Measurements from ENCODE around the gene TMEM255A. TPM values are rescaled to one million over a fixed set of nuclear protein-coding genes. Genes with fewer than 3 reads are reported as not detected.

TMEM255A gene
- total and polyA plus RNA-seq, 12 donors = 0.09 to 1.3 (median 0.30) TPM; not detected in 1

GRCh38 chrX:120334151-120334550, 22.9 kb upstream of the TMEM255A start:
- TF ChIP-seq CTCF (IDR thresholded peaks at IDR 0.05) = peak in 1 of 9 donors; percentile 17
- Histone ChIP-seq H3K27ac (no peak overlapping the region), H3K27me3 (no peaks in the 10 kb centered on the region), H3K9me3 (peaks cover 0 to 46% (median 16%) of the 10 kb centered on the region in 11 donors), H3K4me3 (no peak overlapping the region), H3K4me1 (no peaks in the 10 kb centered on the region), H3K36me3 (no peaks in the 10 kb centered on the region)
- WGBS, 2 donors = 33 to 70% methylated on average over 2 of the region's 2 CpGs
- no peak for ATAC-seq
- DNase-seq = no peak
- intact Hi-C loops (cut with DNase I) = no loop called here

GRCh38 chrX:120332394-120332793, 21.1 kb upstream of the TMEM255A start:
- Histone ChIP-seq H3K4me1 (no peaks in the 10 kb centered on the region), H3K9me3 (peaks cover 0 to 29% (median 8%) of the 10 kb centered on the region in 11 donors), H3K36me3 (no peaks in the 10 kb centered on the region), H3K27ac (no peak overlapping the region), H3K27me3 (no peaks in the 10 kb centered on the region), H3K4me3 (no peak overlapping the region)
- 94 to 97% methylated on average over 1 of the region's 1 CpG for WGBS, 2 donors
- no peak for TF ChIP-seq CTCF (IDR thresholded peaks at IDR 0.05)
- ATAC-seq (no peak), DNase-seq (no peak)
- intact Hi-C loops (cut with DNase I) = no loop called here

GRCh38 chrX:120331116-120331515, 19.9 kb upstream of the TMEM255A start:
- Histone ChIP-seq H3K9me3 (peaks cover 0 to 16% (median 0%) of the 10 kb centered on the region in 11 donors), H3K4me1 (no peaks in the 10 kb centered on the region), H3K4me3 (no peak overlapping the region), H3K36me3 (no peaks in the 10 kb centered on the region), H3K27me3 (no peaks in the 10 kb centered on the region), H3K27ac (no peak overlapping the region)
- DNase-seq (no peak), ATAC-seq (no peak)
- WGBS, 2 donors = 63% methylated on average over 2 of the region's 2 CpGs
- intact Hi-C loops (cut with DNase I) = no loop called here
- TF ChIP-seq CTCF (IDR thresholded peaks at IDR 0.05) = no peak

- DNase-seq = no peak
- H3K27ac ChIP-seq = no peak overlapping the region
- no peaks in the 10 kb centered on the region for H3K36me3 ChIP-seq
- ATAC-seq = no peak
- H3K4me3 ChIP-seq = no peak overlapping the region
- peaks cover 0 to 53% (median 0%) of the 10 kb centered on the region in 7 donors for H3K27me3 ChIP-seq
- no peaks in the 10 kb centered on the region for H3K9me3 ChIP-seq
- intact Hi-C loops (cut with DNase I) = no loop called here
- no peak for TF ChIP-seq CTCF (IDR thresholded peaks at IDR 0.05)
- 73 to 83% methylated on average over 4 of the region's 4 CpGs for WGBS, 2 donors
- H3K4me1 ChIP-seq = no peaks in the 10 kb centered on the region
Observed at GRCh38 chrX:120321520-120322281, 10.4 kb upstream of the TMEM255A start.
